AG20443 (cell line): ENCODE data around the gene ATP5IF1.

Experiments
- DNase-seq: peaks from one replicate; pipeline ENCODE4 v3.0.0; 2012; ENCODE audit warnings: low spot score, mixed read lengths

ATP5IF1 gene

GRCh38 chr1:28265577-28265976 lies 29.7 kb downstream of the ATP5IF1 start:
- DNase-seq = no peak

- DNase-seq = no peak
Observed at GRCh38 chr1:28266920-28267322, 31.0 kb downstream of the ATP5IF1 start.

- no peak for DNase-seq
Observed at GRCh38 chr1:28267633-28268032, 31.7 kb downstream of the ATP5IF1 start.

GRCh38 chr1:28269529-28269928 lies 33.6 kb downstream of the ATP5IF1 start:
- no peak for DNase-seq

GRCh38 chr1:28272215-28272852 lies 36.4 kb downstream of the ATP5IF1 start:
- no peak for DNase-seq

GRCh38 chr1:28273216-28273860 lies 37.4 kb downstream of the ATP5IF1 start:
- no peak for DNase-seq

- no peak for DNase-seq
Observed at GRCh38 chr1:28278763-28279162, 42.8 kb downstream of the ATP5IF1 start.

GRCh38 chr1:28279721-28280120 lies 43.8 kb downstream of the ATP5IF1 start:
- no peak for DNase-seq

GRCh38 chr1:28280501-28280900 lies 44.6 kb downstream of the ATP5IF1 start:
- DNase-seq = no peak

- no peak for DNase-seq
Observed at GRCh38 chr1:28280977-28281381, 45.1 kb downstream of the ATP5IF1 start.

- DNase-seq = no peak
Observed at GRCh38 chr1:28281608-28282425, 45.9 kb downstream of the ATP5IF1 start.

GRCh38 chr1:28282426-28283407 lies 46.8 kb downstream of the ATP5IF1 start:
- no peak for DNase-seq

GRCh38 chr1:28286111-28286510 lies 50.2 kb downstream of the ATP5IF1 start:
- no peak for DNase-seq
